IMR-90 (cell line): ENCODE measurements around the gene ZNF521. TPM values are rescaled to one million over a fixed set of nuclear protein-coding genes. Genes with fewer than 3 reads are reported as not detected.

Source experiments
- ATAC-seq: fragments of 200-7000 bp; cut with Tn5 transposase; 2 replicates; pipeline ENCODE4 v1.9.1; 2020; ENCODE audit warnings: low read depth, mild to moderate bottlenecking, moderate library complexity
- BruUV-seq: library from RNA; stranded (reverse); fragments of 400-500 nt; replicated peaks from 2 replicates; lab custom pipeline; 2021; lab: Mats Ljungman, UMichigan
- CTCF ChIA-PET: fragments of 300-600 bp; formaldehyde crosslinking; extraction: SDS; loops from one replicate; lab custom pipeline; 2021; ENCODE audit warnings: antibody characterized with exemption; lab: Yijun Ruan, JAX
- POLR2A ChIA-PET: fragments of 300-600 bp; sonication (Branson Sonifier 250); formaldehyde crosslinking; loops from one replicate; lab custom pipeline; 2022; ENCODE audit warnings: antibody characterized with exemption; ENCODE audit not compliant: unreplicated experiment; lab: Charles Lee
- DNase-seq: peaks from one replicate; pipeline ENCODE4 v3.0.0; 2013
- H2AFZ ChIP-seq: replicated peaks from 2 replicates; pipeline ENCODE3; 2013; ENCODE audit warnings: low read length, mild to moderate bottlenecking; ENCODE audit not compliant: poor library complexity
- H2AK5ac ChIP-seq: 2 replicates; pipeline ENCODE4 v1.6.1; 2013; ENCODE audit warnings: low read depth, low read length, inconsistent platforms
- H2AK9ac ChIP-seq: replicated peaks from 2 replicates; pipeline ENCODE3; 2013; ENCODE audit warnings: mild to moderate bottlenecking, low read depth, low read length, moderate library complexity; ENCODE audit not compliant: poor library complexity
- H2BK120ac ChIP-seq: 2 replicates; pipeline ENCODE4 v1.6.1; 2013; ENCODE audit warnings: low read depth, low read length, inconsistent platforms
- H2BK15ac ChIP-seq: 3 replicates; pipeline ENCODE4 v1.6.1; 2013; ENCODE audit warnings: low read depth, low read length, inconsistent platforms
- H2BK20ac ChIP-seq: 2 replicates; pipeline ENCODE4 v1.6.1; 2013; ENCODE audit warnings: low read depth, mild to moderate bottlenecking, inconsistent platforms, low read length, moderate library complexity
- H2BK5ac ChIP-seq: 2 replicates; pipeline ENCODE4 v1.6.1; 2013; ENCODE audit warnings: mild to moderate bottlenecking, low read depth, low read length, inconsistent platforms; ENCODE audit not compliant: poor library complexity, severe bottlenecking
- H3K14ac ChIP-seq: replicated peaks from 2 replicates; pipeline ENCODE4 v1.6.1; 2013; ENCODE audit warnings: low read depth, low read length, inconsistent platforms
- H3K18ac ChIP-seq: 2 replicates; pipeline ENCODE4 v1.6.1; 2013; ENCODE audit warnings: low read depth, low read length, control low read depth
- H3K23ac ChIP-seq: 2 replicates; pipeline ENCODE4 v1.6.1; 2013; ENCODE audit warnings: low read depth, low read length, inconsistent platforms
- H3K27ac ChIP-seq: 2 replicates; pipeline ENCODE4 v1.5.1; 2013; ENCODE audit warnings: mild to moderate bottlenecking, control low read depth, low read length; ENCODE audit not compliant: insufficient read depth
- H3K27me3 ChIP-seq: 2 replicates; pipeline ENCODE4 v1.6.1; 2013; ENCODE audit warnings: low read length; ENCODE audit not compliant: control insufficient read depth, insufficient read depth
- H3K36me3 ChIP-seq: 2 replicates; pipeline ENCODE4 v1.6.1; 2013; ENCODE audit warnings: low read length, mixed read lengths; ENCODE audit not compliant: control insufficient read depth, insufficient read depth
- H3K4ac ChIP-seq: 2 replicates; pipeline ENCODE4 v1.6.1; 2013; ENCODE audit warnings: low read depth, low read length, inconsistent platforms
- H3K4me1 ChIP-seq: 2 replicates; pipeline ENCODE4 v1.6.1; 2013; ENCODE audit warnings: low read length, mixed read lengths; ENCODE audit not compliant: control insufficient read depth, insufficient read depth
- H3K4me2 ChIP-seq: 2 replicates; pipeline ENCODE4 v1.6.1; 2013; ENCODE audit warnings: low read depth, mild to moderate bottlenecking, control low read depth, low read length, moderate library complexity
- H3K4me3 ChIP-seq: 2 replicates; pipeline ENCODE4 v1.5.1; 2013; ENCODE audit warnings: low read depth, mild to moderate bottlenecking, control low read depth, low read length, moderate library complexity; ENCODE audit not compliant: insufficient read depth
- H3K56ac ChIP-seq: 2 replicates; pipeline ENCODE4 v1.6.1; 2013; ENCODE audit warnings: low read length, inconsistent platforms; ENCODE audit not compliant: insufficient read depth; ENCODE audit errors: extremely low read depth
- H3K79me1 ChIP-seq, 2 experiments: 2 replicates each; pipeline ENCODE4 v1.6.1; 2013; ENCODE audit warnings: low read length in 2 of 2, inconsistent platforms in 1 of 2, low read depth in 1 of 2
- H3K9ac ChIP-seq: 2 replicates; pipeline ENCODE4 v1.6.1; 2013; ENCODE audit warnings: low read depth, low read length, control low read depth
- H3K9me1 ChIP-seq: 2 replicates; pipeline ENCODE4 v1.6.1; 2013; ENCODE audit warnings: low read length, inconsistent platforms; ENCODE audit not compliant: insufficient read depth
- H3K9me3 ChIP-seq: 2 replicates; pipeline ENCODE4 v1.6.1; 2013; ENCODE audit warnings: low read length; ENCODE audit not compliant: control insufficient read depth, insufficient read depth
- H4K20me1 ChIP-seq: 2 replicates; pipeline ENCODE4 v1.6.1; 2013; ENCODE audit warnings: low read length, inconsistent platforms; ENCODE audit not compliant: insufficient read depth
- H4K5ac ChIP-seq: 2 replicates; pipeline ENCODE4 v1.6.1; 2013; ENCODE audit warnings: mild to moderate bottlenecking, low read depth, low read length, control low read depth
- H4K8ac ChIP-seq, 2 experiments: 2 replicates each; pipeline ENCODE4 v1.6.1; 2013; ENCODE audit warnings: low read depth in 2 of 2, low read length in 2 of 2, control low read depth in 1 of 2, inconsistent platforms in 1 of 2
- H4K91ac ChIP-seq: 2 replicates; pipeline ENCODE4 v1.6.1; 2013; ENCODE audit warnings: low read depth, low read length, inconsistent platforms; ENCODE audit not compliant: insufficient read depth
- CEBPB ChIP-seq: IDR thresholded peaks from 2 replicates; pipeline ENCODE4 v1.6.1; 2012; ENCODE audit warnings: low read depth, low read length, improper control_type of control experiment
- CHD1 ChIP-seq: IDR thresholded peaks from 2 replicates; pipeline ENCODE4 v1.6.1; 2012; ENCODE audit warnings: low read depth, low read length, improper control_type of control experiment
- FOS ChIP-seq: fragments of 150-350 bp; IDR thresholded peaks from 2 replicates; pipeline ENCODE4 v1.6.1; 2016; ENCODE audit warnings: low read depth, low read length
- MAZ ChIP-seq: IDR thresholded peaks from 2 replicates; pipeline ENCODE4 v1.6.1; 2012; ENCODE audit warnings: low read depth, mild to moderate bottlenecking, low read length, improper control_type of control experiment, moderate library complexity, borderline replicate concordance
- POLR2A ChIP-seq: IDR thresholded peaks from 2 replicates; pipeline ENCODE4 v1.6.1; 2012; ENCODE audit warnings: mild to moderate bottlenecking, low read depth, low read length
- RAD21 ChIP-seq: IDR thresholded peaks from 2 replicates; pipeline ENCODE4 v1.6.1; 2012; ENCODE audit warnings: low read length, improper control_type of control experiment
- RCOR1 ChIP-seq: IDR thresholded peaks from 2 replicates; pipeline ENCODE4 v1.6.1; 2012; ENCODE audit warnings: mild to moderate bottlenecking, low read length, improper control_type of control experiment; ENCODE audit not compliant: insufficient replicate concordance
- RFX5 ChIP-seq: IDR thresholded peaks from 2 replicates; pipeline ENCODE4 v1.8.0; 2012; ENCODE audit warnings: low read depth, mild to moderate bottlenecking, low read length, moderate library complexity
- SMC3 ChIP-seq: fragments of 150-350 bp; IDR thresholded peaks from 2 replicates; pipeline ENCODE4 v1.6.1; 2016; ENCODE audit warnings: low read depth, mild to moderate bottlenecking, antibody characterized with exemption, low read length, moderate library complexity
- WGBS, 2 experiments: methylation state at CpG; one replicate each; pipeline versions ENCODE4 v1.1.5 to v1.1.7; 2013; ENCODE audit warnings: missing lambda C conversion rate in 2 of 2; ENCODE audit not compliant: insufficient read length in 1 of 2; ENCODE audit errors: extremely low coverage in 2 of 2; 5-methylcytosine and 5-hydroxymethylcytosine counted together
- dilution Hi-C: fragments of 300-500 bp; cut with HindIII; formaldehyde crosslinking; loops from one replicate; pipeline ENCODE4 v1.14.3; 2018; ENCODE audit warnings: low sequenced_read_pairs; ENCODE audit not compliant: unreplicated experiment
- in situ Hi-C: fragments of 300-500 bp; cut with MboI; formaldehyde crosslinking; loops from 3 replicates; pipeline ENCODE4 v1.14.3; 2019; ENCODE audit warnings: low sequenced_read_pairs, inconsistent platforms, mixed read lengths
- intact Hi-C: fragments of 100-400 bp; cut with micrococcal nuclease; formaldehyde crosslinking; loops from 2 replicates; pipeline ENCODE4 v1.10.0; 2022
- polyA plus RNA-seq, 3 experiments: library from polyadenylated mRNA; depleted of rRNA; stranded (reverse); fragments of >200 nt; gene quantifications; 2 replicates each; pipeline ENCODE4 v1.2.3, GENCODE V29; 2012; ENCODE audit warnings: low replicate concordance in 1 of 3
- total RNA-seq: library from RNA; depleted of rRNA; stranded (reverse); fragments of >200 nt; gene quantifications from 2 replicates; pipeline ENCODE4 v1.2.3, GENCODE V29; 2012
- TF ChIP-seq, protein P1 (sequence below): fragments of 150-350 bp; IDR thresholded peaks from 2 replicates; pipeline ENCODE4 v1.6.1; 2017; ENCODE audit warnings: mild to moderate bottlenecking, antibody characterized with exemption, low read length, low read depth
- TF ChIP-seq, protein P2 (sequence below): fragments of 150-350 bp; IDR thresholded peaks from 2 replicates; pipeline ENCODE4 v1.6.1; 2016; ENCODE audit warnings: low read depth, mild to moderate bottlenecking, low read length, moderate library complexity, borderline replicate concordance

Gene ZNF521
- total and polyA plus RNA-seq, 2 of the 4 experiments (the other 2 are of a cell fraction): 21.5 to 59.3 TPM

DNA sequence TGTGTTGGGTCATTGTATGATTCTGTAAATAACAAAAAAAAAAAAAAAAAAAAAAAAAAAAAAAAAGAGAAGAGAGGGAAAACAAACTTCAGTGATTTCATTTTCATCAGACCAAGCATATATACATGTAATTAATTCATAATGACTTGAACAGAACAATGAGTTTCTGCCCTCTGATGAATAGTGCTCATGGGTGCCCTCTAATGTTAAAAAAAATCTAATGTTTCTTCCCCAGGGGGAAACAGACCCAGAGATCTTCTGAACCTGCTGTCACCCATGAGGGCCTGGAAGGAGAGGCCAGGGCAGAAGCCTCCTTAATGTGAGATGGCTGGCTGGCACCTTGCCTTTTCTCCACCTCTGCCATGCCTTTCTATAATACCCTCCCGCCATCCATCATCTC lies 289.2 kb downstream of the ZNF521 start:
- Histone ChIP-seq H4K8ac (no peak overlapping the region), H3K4ac (no peak overlapping the region), H4K20me1 (no peaks in the 10 kb centered on the region), H2BK15ac (no peak overlapping the region), H4K91ac (no peak overlapping the region), H3K36me3 (peaks cover 7% of the 10 kb centered on the region; the same call in 1 of the 2 replicates), H3K9me3 (no peaks in the 10 kb centered on the region), H2BK20ac (no peak overlapping the region), H2AK5ac (no peak overlapping the region), H3K27me3 (no peaks in the 10 kb centered on the region), H2AK9ac (no peak overlapping the region), H3K9ac (no peak overlapping the region), H2AFZ (no peak overlapping the region), H3K56ac (no peak overlapping the region), H2BK5ac (no peak overlapping the region), H2BK120ac (no peak overlapping the region), H3K4me2 (no peak overlapping the region), H3K79me1 (peaks cover 0 to 3% of the 10 kb centered on the region in 2 experiments; a peak in 1 of 4 replicates), H3K18ac (no peak overlapping the region), H3K9me1 (no peaks in the 10 kb centered on the region), H3K14ac (no peak overlapping the region), H3K23ac (no peak overlapping the region), H3K4me3 (no peak overlapping the region), H3K4me1 (no peaks in the 10 kb centered on the region), H4K5ac (no peak overlapping the region), H3K27ac (no peak overlapping the region)
- dilution Hi-C loops (no loop called here), in situ Hi-C loops (no loop called here), intact Hi-C loops (no loop called here)
- no CpG with 5 or more reads among the region's 1 CpG for WGBS, 2 experiments
- ATAC-seq (no peak; the same call in 1 of the 2 replicates), DNase-seq (no peak)
- ChIA-PET CTCF (no interaction called here), POLR2A (no interaction called here)
- BruUV-seq: no TSS peak
- TF ChIP-seq FOS (no peak), RAD21 (no peak), CHD1 (no peak), CEBPB (no peak), SMC3 (no peak), RCOR1 (no peak), RFX5 (no peak), POLR2A (no peak), MAZ (no peak)
- TF ChIP-seq, protein P1, sequence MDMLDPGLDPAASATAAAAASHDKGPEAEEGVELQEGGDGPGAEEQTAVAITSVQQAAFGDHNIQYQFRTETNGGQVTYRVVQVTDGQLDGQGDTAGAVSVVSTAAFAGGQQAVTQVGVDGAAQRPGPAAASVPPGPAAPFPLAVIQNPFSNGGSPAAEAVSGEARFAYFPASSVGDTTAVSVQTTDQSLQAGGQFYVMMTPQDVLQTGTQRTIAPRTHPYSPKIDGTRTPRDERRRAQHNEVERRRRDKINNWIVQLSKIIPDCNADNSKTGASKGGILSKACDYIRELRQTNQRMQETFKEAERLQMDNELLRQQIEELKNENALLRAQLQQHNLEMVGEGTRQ: no peak
- TF ChIP-seq, protein P2, sequence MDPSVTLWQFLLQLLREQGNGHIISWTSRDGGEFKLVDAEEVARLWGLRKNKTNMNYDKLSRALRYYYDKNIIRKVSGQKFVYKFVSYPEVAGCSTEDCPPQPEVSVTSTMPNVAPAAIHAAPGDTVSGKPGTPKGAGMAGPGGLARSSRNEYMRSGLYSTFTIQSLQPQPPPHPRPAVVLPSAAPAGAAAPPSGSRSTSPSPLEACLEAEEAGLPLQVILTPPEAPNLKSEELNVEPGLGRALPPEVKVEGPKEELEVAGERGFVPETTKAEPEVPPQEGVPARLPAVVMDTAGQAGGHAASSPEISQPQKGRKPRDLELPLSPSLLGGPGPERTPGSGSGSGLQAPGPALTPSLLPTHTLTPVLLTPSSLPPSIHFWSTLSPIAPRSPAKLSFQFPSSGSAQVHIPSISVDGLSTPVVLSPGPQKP: no peak
